ENCODE measurements around the gene RNF26.

DNA sequence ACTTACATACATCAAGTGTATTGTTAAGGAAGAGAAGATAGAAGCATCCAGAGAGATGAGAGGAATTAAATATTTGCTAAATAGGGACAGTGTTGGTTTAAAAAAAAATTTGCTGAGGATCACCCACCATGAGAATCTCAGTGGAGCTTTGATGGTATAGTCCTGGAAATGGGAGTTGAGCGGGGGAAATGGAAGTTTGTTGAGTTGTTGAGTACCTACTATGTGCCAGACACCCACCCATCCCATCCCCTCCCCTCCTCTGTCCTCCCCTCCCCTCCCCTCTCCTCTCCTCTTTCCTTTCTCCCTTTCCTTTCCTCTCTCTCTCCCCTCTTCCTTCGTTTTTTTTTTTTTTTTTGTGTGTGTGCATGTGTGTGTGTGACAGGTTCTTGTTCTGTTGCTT, 16.9 kb downstream of the RNF26 start:
- TF ChIP-seq, protein P1, sequence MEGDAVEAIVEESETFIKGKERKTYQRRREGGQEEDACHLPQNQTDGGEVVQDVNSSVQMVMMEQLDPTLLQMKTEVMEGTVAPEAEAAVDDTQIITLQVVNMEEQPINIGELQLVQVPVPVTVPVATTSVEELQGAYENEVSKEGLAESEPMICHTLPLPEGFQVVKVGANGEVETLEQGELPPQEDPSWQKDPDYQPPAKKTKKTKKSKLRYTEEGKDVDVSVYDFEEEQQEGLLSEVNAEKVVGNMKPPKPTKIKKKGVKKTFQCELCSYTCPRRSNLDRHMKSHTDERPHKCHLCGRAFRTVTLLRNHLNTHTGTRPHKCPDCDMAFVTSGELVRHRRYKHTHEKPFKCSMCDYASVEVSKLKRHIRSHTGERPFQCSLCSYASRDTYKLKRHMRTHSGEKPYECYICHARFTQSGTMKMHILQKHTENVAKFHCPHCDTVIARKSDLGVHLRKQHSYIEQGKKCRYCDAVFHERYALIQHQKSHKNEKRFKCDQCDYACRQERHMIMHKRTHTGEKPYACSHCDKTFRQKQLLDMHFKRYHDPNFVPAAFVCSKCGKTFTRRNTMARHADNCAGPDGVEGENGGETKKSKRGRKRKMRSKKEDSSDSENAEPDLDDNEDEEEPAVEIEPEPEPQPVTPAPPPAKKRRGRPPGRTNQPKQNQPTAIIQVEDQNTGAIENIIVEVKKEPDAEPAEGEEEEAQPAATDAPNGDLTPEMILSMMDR (IDR thresholded peaks at IDR 0.05), result no peak
- no peak for TF ChIP-seq EP300 (IDR thresholded peaks at IDR 0.05)
- TF ChIP-seq POLR2A (IDR thresholded peaks at IDR 0.05), result no peak
